Suprapubic skin (tissue), 4 donors: ENCODE results near the gene TAC3. TPM values are rescaled to one million over a fixed set of nuclear protein-coding genes. Genes with fewer than 3 reads are reported as not detected.

Source experiments
- DNase-seq, 2 donors: peaks; one replicate each; pipeline ENCODE4 v3.0.0-alpha.2; 2019; ENCODE audit warnings: low spot score in 2 of 2
- H3K27ac ChIP-seq: fragments of 200-600 bp; sonication (generic); one replicate; pipeline ENCODE4 v1.5.1; 2019
- H3K27me3 ChIP-seq: fragments of 200-600 bp; sonication (generic); one replicate; pipeline ENCODE4 v1.5.1; 2019
- H3K36me3 ChIP-seq: fragments of 200-600 bp; sonication (generic); one replicate; pipeline ENCODE4 v1.5.1; 2019
- H3K4me1 ChIP-seq: fragments of 200-600 bp; sonication (generic); one replicate; pipeline ENCODE4 v1.5.1; 2019
- H3K4me3 ChIP-seq: fragments of 200-600 bp; sonication (generic); one replicate; pipeline ENCODE4 v1.5.1; 2019; ENCODE audit warnings: mild to moderate bottlenecking
- H3K9me3 ChIP-seq: fragments of 200-600 bp; sonication (generic); one replicate; pipeline ENCODE4 v1.5.1; 2019
- EP300 ChIP-seq: sonication (generic); formaldehyde crosslinking; IDR thresholded peaks from one replicate; pipeline ENCODE4 v1.6.1; 2017; ENCODE audit warnings: antibody characterized with exemption
- POLR2A ChIP-seq, 2 donors: fragments of 450-650 bp; IDR thresholded peaks; one replicate each; pipeline ENCODE4 v1.6.1; 2017; ENCODE audit warnings: antibody characterized with exemption in 2 of 2, mild to moderate bottlenecking in 2 of 2, moderate library complexity in 2 of 2
- POLR2AphosphoS5 ChIP-seq, 3 donors: sonication (generic); formaldehyde crosslinking; IDR thresholded peaks; one replicate each; pipeline ENCODE4 v1.6.1; 2017; ENCODE audit warnings: antibody characterized with exemption in 3 of 3
- WGBS: methylation state at CpG from one replicate; pipeline ENCODE4 v1.1.5; 2018; 5-methylcytosine and 5-hydroxymethylcytosine counted together
- total RNA-seq, 4 donors: library from RNA; depleted of rRNA; stranded (reverse); fragments of >200 nt; gene quantifications; one replicate each; pipeline ENCODE4 v1.1.0, GENCODE V29; 2016
- TF ChIP-seq, protein P1 (sequence below), 2 donors: fragments of 200-600 bp in 1 of 2; fragments of 450-650 bp in 1 of 2; sonication (generic) in 1 of 2; IDR thresholded peaks; one replicate each; pipeline ENCODE4 v1.5.1; 2016 to 2019; ENCODE audit warnings: antibody characterized with exemption in 2 of 2, mild to moderate bottlenecking in 1 of 2, moderate library complexity in 1 of 2

TAC3 gene
- total RNA-seq, 4 donors from 2014 or later = not detected

- TF ChIP-seq POLR2A (IDR thresholded peaks at IDR 0.05) (no peak), EP300 (no peak)
- TF ChIP-seq, protein P1, sequence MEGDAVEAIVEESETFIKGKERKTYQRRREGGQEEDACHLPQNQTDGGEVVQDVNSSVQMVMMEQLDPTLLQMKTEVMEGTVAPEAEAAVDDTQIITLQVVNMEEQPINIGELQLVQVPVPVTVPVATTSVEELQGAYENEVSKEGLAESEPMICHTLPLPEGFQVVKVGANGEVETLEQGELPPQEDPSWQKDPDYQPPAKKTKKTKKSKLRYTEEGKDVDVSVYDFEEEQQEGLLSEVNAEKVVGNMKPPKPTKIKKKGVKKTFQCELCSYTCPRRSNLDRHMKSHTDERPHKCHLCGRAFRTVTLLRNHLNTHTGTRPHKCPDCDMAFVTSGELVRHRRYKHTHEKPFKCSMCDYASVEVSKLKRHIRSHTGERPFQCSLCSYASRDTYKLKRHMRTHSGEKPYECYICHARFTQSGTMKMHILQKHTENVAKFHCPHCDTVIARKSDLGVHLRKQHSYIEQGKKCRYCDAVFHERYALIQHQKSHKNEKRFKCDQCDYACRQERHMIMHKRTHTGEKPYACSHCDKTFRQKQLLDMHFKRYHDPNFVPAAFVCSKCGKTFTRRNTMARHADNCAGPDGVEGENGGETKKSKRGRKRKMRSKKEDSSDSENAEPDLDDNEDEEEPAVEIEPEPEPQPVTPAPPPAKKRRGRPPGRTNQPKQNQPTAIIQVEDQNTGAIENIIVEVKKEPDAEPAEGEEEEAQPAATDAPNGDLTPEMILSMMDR (IDR thresholded peaks at IDR 0.05) = no peak
- H3K27ac ChIP-seq = no peak overlapping the region
- WGBS = 100% methylated on average over 1 of the region's 1 CpG
Observed at GRCh38 chr12:57051011-57051410, 34.7 kb upstream of the TAC3 start.

DNA sequence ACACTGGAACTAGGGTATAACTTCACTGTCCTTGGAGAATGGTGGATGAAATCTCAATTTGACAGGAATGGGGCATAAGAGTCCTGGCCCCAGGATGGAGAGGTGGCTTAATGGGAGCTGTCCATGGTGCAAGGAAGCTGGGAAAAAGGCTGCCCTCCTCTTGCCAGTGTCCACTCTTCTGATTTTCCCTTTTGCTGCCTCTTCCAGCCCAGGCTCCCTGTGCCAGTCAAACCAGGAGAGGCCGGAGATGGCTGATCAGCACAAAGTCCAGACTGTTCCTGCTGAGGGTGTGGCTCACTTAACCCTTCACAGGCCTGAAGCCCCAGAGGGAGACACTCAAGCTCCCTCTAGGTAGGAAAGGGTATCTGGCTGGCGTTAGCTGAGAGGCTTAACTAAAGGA, 33.6 kb upstream of the TAC3 start, which contains the start of gene MYO1A:
MYO1A (minus strand) TSS at position 240 of the 400 bp plus-strand sequence. CDS start 1,806 bp downstream, outside the sequence.
- Histone ChIP-seq H3K4me1 (no peaks in the 10 kb centered on the region), H3K9me3 (no peaks in the 10 kb centered on the region), H3K36me3 (no peaks in the 10 kb centered on the region), H3K27ac (no peak within 1 kb of the TSS), H3K4me3 (no peak within 1 kb of the TSS), H3K27me3 (no peaks in the 10 kb centered on the region)
- WGBS = 46% methylated on average over 2 of the region's 2 CpGs
- TF ChIP-seq EP300 (no peak), POLR2A (IDR thresholded peaks at IDR 0.05) (no peak)
- TF ChIP-seq, protein P1 (IDR thresholded peaks at IDR 0.05) = no peak
- no peak for DNase-seq

More at GRCh38 chr12:57051011-57051410, 34.7 kb upstream of the TAC3 start:
- no peaks in the 10 kb centered on the region for H3K9me3 ChIP-seq
- H3K27me3 ChIP-seq = no peaks in the 10 kb centered on the region
- no peaks in the 10 kb centered on the region for H3K4me1 ChIP-seq
- H3K36me3 ChIP-seq = no peaks in the 10 kb centered on the region
- no peak for DNase-seq
- no peak overlapping the region for H3K4me3 ChIP-seq

GRCh38 chr12:57049119-57049446, 32.8 kb upstream of the TAC3 start:
- Histone ChIP-seq H3K27me3 (no peaks in the 10 kb centered on the region), H3K4me1 (no peaks in the 10 kb centered on the region), H3K9me3 (no peaks in the 10 kb centered on the region), H3K4me3 (no peak overlapping the region), H3K36me3 (no peaks in the 10 kb centered on the region), H3K27ac (no peak overlapping the region)
- no peak for DNase-seq
- TF ChIP-seq POLR2AphosphoS5 (IDR thresholded peaks at IDR 0.05) = no peak
- 70% methylated on average over 4 of the region's 4 CpGs for WGBS

- Histone ChIP-seq H3K27ac (no peak overlapping the region), H3K36me3 (no peaks in the 10 kb centered on the region), H3K4me1 (no peaks in the 10 kb centered on the region), H3K27me3 (no peaks in the 10 kb centered on the region), H3K9me3 (no peaks in the 10 kb centered on the region), H3K4me3 (no peak overlapping the region)
- TF ChIP-seq POLR2AphosphoS5 (IDR thresholded peaks at IDR 0.05) (no peak), POLR2A (IDR thresholded peaks at IDR 0.05) (no peak), EP300 (no peak)
- TF ChIP-seq, protein P1 (IDR thresholded peaks at IDR 0.05) = no peak
- WGBS = 92% methylated on average over 1 of the region's 1 CpG
- no peak for DNase-seq
Observed at GRCh38 chr12:57048423-57049118, 32.2 kb upstream of the TAC3 start.

- no peak overlapping the region for H3K27ac ChIP-seq
- 91% methylated on average over 1 of the region's 1 CpG for WGBS
Observed at GRCh38 chr12:57047981-57048380, 31.7 kb upstream of the TAC3 start.

More at GRCh38 chr12:57047981-57048380, 31.7 kb upstream of the TAC3 start:
- H3K4me3 ChIP-seq = no peak overlapping the region
- peaks cover 2% of the 10 kb centered on the region for H3K27me3 ChIP-seq
- no peaks in the 10 kb centered on the region for H3K36me3 ChIP-seq
- H3K9me3 ChIP-seq = no peaks in the 10 kb centered on the region
- no peaks in the 10 kb centered on the region for H3K4me1 ChIP-seq
- DNase-seq = no peak
- TF ChIP-seq EP300 (no peak), POLR2A (IDR thresholded peaks at IDR 0.05) (no peak), POLR2AphosphoS5 (IDR thresholded peaks at IDR 0.05) (no peak)
- TF ChIP-seq, protein P1 (IDR thresholded peaks at IDR 0.05) = no peak
